MM.1S (cell line): Measurements from ENCODE around the gene FNDC8.
"Not testable (repeated sequence)": the region's sequence is repeated elsewhere in the genome, so short reads cannot be mapped to it uniquely, and the experiment has no call there.

ENCODE experiments used
- CTCF ChIP-seq: fragments of 300-600 bp; sonication (generic); IDR thresholded peaks from 2 replicates; pipeline ENCODE4 v1.5.1; 2016; ENCODE audit warnings: antibody characterized with exemption, low read length, mixed read lengths
- EZH2 ChIP-seq: fragments of 300-600 bp; sonication (generic); optimal IDR thresholded peaks from 2 replicates; pipeline ENCODE3; 2017; ENCODE audit warnings: low read depth, mild to moderate bottlenecking, antibody characterized with exemption, low read length, mixed read lengths
- EZH2phosphoT487 ChIP-seq: fragments of 300-600 bp; sonication (generic); IDR thresholded peaks from 2 replicates; pipeline ENCODE4 v1.6.1; 2018; ENCODE audit warnings: antibody characterized with exemption, low read length

GRCh38 chr17:35090707-35091106 is 30.7 kb upstream of the FNDC8 start:
- not testable (repeated sequence) for TF ChIP-seq CTCF, EZH2, EZH2phosphoT487
